ENCODE results near the gene DPF1.
A peak's percentile ranks its signal among the peaks of the same experiment; 100 is the strongest.

GRCh38 chr19:38251564-38252051 lies 27.6 kb upstream of the DPF1 start:
- peak in 1 of 4 donors; percentile 12 for TF ChIP-seq POLR2A (IDR thresholded peaks at IDR 0.05)
- TF ChIP-seq, protein P1, sequence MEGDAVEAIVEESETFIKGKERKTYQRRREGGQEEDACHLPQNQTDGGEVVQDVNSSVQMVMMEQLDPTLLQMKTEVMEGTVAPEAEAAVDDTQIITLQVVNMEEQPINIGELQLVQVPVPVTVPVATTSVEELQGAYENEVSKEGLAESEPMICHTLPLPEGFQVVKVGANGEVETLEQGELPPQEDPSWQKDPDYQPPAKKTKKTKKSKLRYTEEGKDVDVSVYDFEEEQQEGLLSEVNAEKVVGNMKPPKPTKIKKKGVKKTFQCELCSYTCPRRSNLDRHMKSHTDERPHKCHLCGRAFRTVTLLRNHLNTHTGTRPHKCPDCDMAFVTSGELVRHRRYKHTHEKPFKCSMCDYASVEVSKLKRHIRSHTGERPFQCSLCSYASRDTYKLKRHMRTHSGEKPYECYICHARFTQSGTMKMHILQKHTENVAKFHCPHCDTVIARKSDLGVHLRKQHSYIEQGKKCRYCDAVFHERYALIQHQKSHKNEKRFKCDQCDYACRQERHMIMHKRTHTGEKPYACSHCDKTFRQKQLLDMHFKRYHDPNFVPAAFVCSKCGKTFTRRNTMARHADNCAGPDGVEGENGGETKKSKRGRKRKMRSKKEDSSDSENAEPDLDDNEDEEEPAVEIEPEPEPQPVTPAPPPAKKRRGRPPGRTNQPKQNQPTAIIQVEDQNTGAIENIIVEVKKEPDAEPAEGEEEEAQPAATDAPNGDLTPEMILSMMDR (IDR thresholded peaks at IDR 0.05), result no peak

All from esophagus squamous epithelium (tissue), 4 donors.